Measurements from ENCODE around the gene GAMT.

GAMT gene

DNA sequence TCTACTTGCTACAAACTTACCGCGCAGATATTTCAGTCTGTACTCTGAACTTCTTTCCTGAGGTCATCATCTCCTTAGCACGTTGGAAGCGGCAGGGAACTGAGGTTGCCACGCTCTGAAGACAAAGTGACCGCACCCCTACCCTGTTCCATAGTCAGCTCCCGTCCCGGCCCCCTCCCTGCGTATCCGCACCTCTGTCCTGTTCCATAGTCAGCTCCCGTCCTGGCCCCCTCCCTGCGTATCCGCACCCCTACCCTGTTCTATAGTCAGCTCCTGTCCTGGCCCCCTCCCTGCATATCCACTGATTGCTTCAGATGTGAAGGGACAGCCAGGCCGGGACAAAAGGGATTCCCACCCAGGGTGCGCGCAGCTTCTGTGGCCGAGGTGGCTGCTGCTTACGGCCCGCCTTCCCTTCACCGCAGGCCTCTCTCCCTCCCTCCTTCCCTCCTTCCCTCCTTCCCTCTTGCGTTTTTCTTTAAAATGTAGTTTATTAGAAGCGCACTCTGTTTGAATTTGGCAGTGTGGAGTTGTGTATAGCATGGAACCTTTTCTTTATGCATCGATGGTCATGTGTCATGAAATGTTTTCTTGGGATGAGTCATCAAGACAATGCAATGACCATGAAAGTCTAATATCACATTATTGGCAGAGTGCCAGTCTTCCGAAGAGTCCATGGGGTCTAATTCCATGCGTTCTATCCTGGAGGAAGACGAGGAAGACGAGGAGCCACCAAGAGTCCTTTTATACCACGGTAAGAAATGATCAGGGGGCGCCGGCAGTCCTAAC is 39.5 kb downstream of the GAMT start:
- DNase-seq: no peak
- Histone ChIP-seq H3K27ac (ENCODE audit: low read length) (no peak overlapping the region), H3F3A (ENCODE audit: insufficient read depth, low read length) (no peaks in the 10 kb centered on the region), H3K9me3 (replicated peaks; ENCODE audit: insufficient read depth, low read length) (no peaks in the 10 kb centered on the region), H2AFZ (ENCODE audit: low read length) (no peak overlapping the region), H3K9ac (ENCODE audit: low read length) (no peak overlapping the region), H3K9me2 (replicated peaks; ENCODE audit: insufficient read depth, low read length) (no peaks in the 10 kb centered on the region), H3K4me2 (ENCODE audit: low read depth, low read length) (no peak overlapping the region), H3K79me2 (ENCODE audit: low read length) (no peaks in the 10 kb centered on the region), H4K20me1 (ENCODE audit: insufficient read depth, low read length) (no peaks in the 10 kb centered on the region), H3K27me3 (replicated peaks; ENCODE audit: insufficient read depth, low read length) (no peaks in the 10 kb centered on the region), H3K36me3 (replicated peaks; ENCODE audit: insufficient read depth, low read length) (no peaks in the 10 kb centered on the region), H3K4me1 (ENCODE audit: low read length) (0 out of 2 replicates have a peak, but pooled peaks cover 7% of the 10 kb centered on the region), H3K4me3 (ENCODE audit: low read length) (no peak overlapping the region)
- TF ChIP-seq, protein P1, sequence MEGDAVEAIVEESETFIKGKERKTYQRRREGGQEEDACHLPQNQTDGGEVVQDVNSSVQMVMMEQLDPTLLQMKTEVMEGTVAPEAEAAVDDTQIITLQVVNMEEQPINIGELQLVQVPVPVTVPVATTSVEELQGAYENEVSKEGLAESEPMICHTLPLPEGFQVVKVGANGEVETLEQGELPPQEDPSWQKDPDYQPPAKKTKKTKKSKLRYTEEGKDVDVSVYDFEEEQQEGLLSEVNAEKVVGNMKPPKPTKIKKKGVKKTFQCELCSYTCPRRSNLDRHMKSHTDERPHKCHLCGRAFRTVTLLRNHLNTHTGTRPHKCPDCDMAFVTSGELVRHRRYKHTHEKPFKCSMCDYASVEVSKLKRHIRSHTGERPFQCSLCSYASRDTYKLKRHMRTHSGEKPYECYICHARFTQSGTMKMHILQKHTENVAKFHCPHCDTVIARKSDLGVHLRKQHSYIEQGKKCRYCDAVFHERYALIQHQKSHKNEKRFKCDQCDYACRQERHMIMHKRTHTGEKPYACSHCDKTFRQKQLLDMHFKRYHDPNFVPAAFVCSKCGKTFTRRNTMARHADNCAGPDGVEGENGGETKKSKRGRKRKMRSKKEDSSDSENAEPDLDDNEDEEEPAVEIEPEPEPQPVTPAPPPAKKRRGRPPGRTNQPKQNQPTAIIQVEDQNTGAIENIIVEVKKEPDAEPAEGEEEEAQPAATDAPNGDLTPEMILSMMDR (IDR thresholded peaks at IDR 0.05; ENCODE audit: low read length): no peak
- TF ChIP-seq EZH2 (optimal IDR thresholded peaks at IDR 0.05; ENCODE audit: low read depth, low read length) (no peak), EZH2phosphoT487 (IDR thresholded peaks at IDR 0.05; ENCODE audit: low read length) (no peak)

DNA sequence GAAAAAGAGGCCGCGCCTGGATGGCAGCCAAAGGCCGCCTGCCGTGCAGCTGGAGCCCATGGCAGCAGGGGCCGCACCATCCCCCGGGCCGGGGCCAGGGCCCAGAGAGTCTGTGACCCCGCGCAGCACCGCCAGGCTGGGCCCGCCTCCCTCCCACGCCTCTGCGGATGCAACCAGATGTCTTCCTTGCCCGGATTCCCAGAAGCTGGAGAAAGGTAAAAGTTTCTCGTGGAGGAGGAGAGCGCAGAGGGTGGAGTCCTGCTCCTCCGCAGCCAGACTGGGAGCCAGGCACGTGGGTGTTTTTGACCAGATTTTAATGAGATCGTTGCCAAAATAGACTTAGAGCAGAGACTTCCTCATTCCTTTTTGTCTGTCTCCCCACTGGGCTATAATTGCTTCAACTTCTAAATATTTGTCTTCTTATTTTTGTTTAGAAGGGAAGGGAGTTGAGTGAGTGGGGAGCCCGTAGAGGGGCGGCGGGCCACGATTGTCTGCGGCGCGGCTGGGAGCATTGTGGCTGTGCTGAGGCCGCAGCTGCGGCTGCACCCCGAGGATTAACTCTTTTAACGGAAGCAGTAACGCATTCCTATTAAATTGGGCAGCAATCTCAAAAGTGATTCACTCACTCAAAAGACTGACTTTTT is 40.4 kb downstream of the GAMT start:
- Histone ChIP-seq H4K20me1 (ENCODE audit: insufficient read depth, low read length) (no peaks in the 10 kb centered on the region), H3K27me3 (replicated peaks; ENCODE audit: insufficient read depth, low read length) (no peaks in the 10 kb centered on the region), H2AFZ (ENCODE audit: low read length) (no peak overlapping the region), H3K9me2 (replicated peaks; ENCODE audit: insufficient read depth, low read length) (no peaks in the 10 kb centered on the region), H3K9ac (ENCODE audit: low read length) (no peak overlapping the region), H3K4me2 (ENCODE audit: low read depth, low read length) (no peak overlapping the region), H3K79me2 (ENCODE audit: low read length) (peaks cover 3% of the 10 kb centered on the region; the same call in 1 of the 2 replicates), H3F3A (ENCODE audit: insufficient read depth, low read length) (no peaks in the 10 kb centered on the region), H3K9me3 (replicated peaks; ENCODE audit: insufficient read depth, low read length) (no peaks in the 10 kb centered on the region), H3K36me3 (replicated peaks; ENCODE audit: insufficient read depth, low read length) (no peaks in the 10 kb centered on the region), H3K4me3 (ENCODE audit: low read length) (no peak overlapping the region), H3K27ac (ENCODE audit: low read length) (no peak overlapping the region), H3K4me1 (ENCODE audit: low read length) (0 out of 2 replicates have a peak, but pooled peaks cover 7% of the 10 kb centered on the region)
- no peak for TF ChIP-seq EZH2phosphoT487 (IDR thresholded peaks at IDR 0.05; ENCODE audit: low read length)
- no peak for TF ChIP-seq EZH2 (optimal IDR thresholded peaks at IDR 0.05; ENCODE audit: low read depth, low read length)
- TF ChIP-seq, protein P1 (IDR thresholded peaks at IDR 0.05; ENCODE audit: low read length): no peak
- DNase-seq: no peak

DNA sequence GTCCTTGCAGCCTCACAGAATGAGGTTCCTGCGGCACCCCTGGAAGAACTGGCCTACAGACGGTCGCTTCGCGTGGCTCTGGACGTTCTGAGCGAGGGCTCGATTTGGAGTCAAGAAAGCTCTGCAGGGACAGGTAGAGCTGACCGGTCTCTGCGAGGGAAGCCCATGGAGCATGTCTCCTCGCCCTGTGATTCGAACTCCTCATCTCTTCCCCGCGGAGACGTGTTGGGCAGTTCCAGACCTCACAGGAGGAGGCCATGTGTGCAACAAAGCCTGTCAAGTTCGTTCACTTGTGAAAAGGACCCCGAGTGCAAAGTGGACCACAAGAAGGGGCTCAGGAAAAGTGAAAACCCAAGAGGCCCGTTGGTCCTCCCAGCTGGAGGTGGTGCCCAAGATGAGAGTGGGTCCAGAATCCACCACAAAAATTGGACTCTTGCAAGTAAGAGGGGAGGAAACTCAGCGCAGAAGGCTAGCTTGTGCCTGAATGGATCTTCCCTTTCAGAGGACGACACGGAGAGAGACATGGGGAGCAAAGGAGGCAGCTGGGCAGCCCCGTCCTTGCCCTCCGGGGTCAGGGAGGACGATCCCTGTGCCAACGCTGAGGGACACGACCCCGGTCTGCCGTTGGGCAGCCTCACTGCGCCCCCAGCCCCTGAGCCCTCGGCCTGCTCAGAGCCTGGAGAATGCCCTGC is 41.1 kb downstream of the GAMT start:
- Histone ChIP-seq H3K27me3 (replicated peaks; ENCODE audit: insufficient read depth, low read length) (no peaks in the 10 kb centered on the region), H3K36me3 (replicated peaks; ENCODE audit: insufficient read depth, low read length) (no peaks in the 10 kb centered on the region), H3K4me1 (ENCODE audit: low read length) (0 out of 2 replicates have a peak, but pooled peaks cover 6% of the 10 kb centered on the region), H3K4me2 (ENCODE audit: low read depth, low read length) (no peak overlapping the region), H3K4me3 (ENCODE audit: low read length) (no peak overlapping the region), H3K9me3 (replicated peaks; ENCODE audit: insufficient read depth, low read length) (no peaks in the 10 kb centered on the region), H3K79me2 (ENCODE audit: low read length) (peaks cover 10% of the 10 kb centered on the region; the same call in 1 of the 2 replicates), H2AFZ (ENCODE audit: low read length) (no peak overlapping the region), H3K9ac (ENCODE audit: low read length) (no peak overlapping the region), H3K27ac (ENCODE audit: low read length) (no peak overlapping the region), H3F3A (ENCODE audit: insufficient read depth, low read length) (no peaks in the 10 kb centered on the region), H3K9me2 (replicated peaks; ENCODE audit: insufficient read depth, low read length) (no peaks in the 10 kb centered on the region), H4K20me1 (ENCODE audit: insufficient read depth, low read length) (no peaks in the 10 kb centered on the region)
- no peak for DNase-seq
- TF ChIP-seq EZH2 (optimal IDR thresholded peaks at IDR 0.05; ENCODE audit: low read depth, low read length) (no peak), EZH2phosphoT487 (IDR thresholded peaks at IDR 0.05; ENCODE audit: low read length) (no peak)
- TF ChIP-seq, protein P1 (IDR thresholded peaks at IDR 0.05; ENCODE audit: low read length): no peak

All from MM.1S (cell line).